GM23338 (cell line): Measurements from ENCODE around the gene TTC3. TPM values are rescaled to one million over a fixed set of nuclear protein-coding genes. Genes with fewer than 3 reads are reported as not detected.
A peak's percentile ranks its signal among the peaks of the same experiment; 100 is the strongest.

Experiments used
- ATAC-seq: fragments of 200-7000 bp; cut with Tn5 transposase; 3 replicates; pipeline ENCODE4 v1.9.1; 2020
- DNase-seq: peaks from one replicate; pipeline ENCODE4 v3.0.0-alpha.2; 2015; ENCODE audit warnings: low spot score
- H2AFZ ChIP-seq: fragments of 200-600 bp; sonication (generic); 2 replicates; pipeline ENCODE4 v1.8.0; 2016; ENCODE audit warnings: antibody characterized with exemption, mild to moderate bottlenecking, moderate library complexity
- H3F3A ChIP-seq: fragments of 200-600 bp; sonication (generic); replicated peaks from 2 replicates; pipeline ENCODE4 v1.8.0; 2017; ENCODE audit warnings: antibody characterized with exemption, mixed run types, low read depth
- H3K27ac ChIP-seq: fragments of 200-600 bp; sonication (generic); 2 replicates; pipeline ENCODE4 v1.6.1; 2016; ENCODE audit warnings: low read depth
- H3K27me3 ChIP-seq: fragments of 200-600 bp; sonication (generic); 2 replicates; pipeline ENCODE4 v1.8.0; 2016; ENCODE audit warnings: mild to moderate bottlenecking, mixed run types, moderate library complexity; ENCODE audit not compliant: insufficient read depth
- H3K36me3 ChIP-seq: fragments of 200-600 bp; sonication (generic); 2 replicates; pipeline ENCODE4 v1.8.0; 2016; ENCODE audit warnings: mild to moderate bottlenecking; ENCODE audit not compliant: insufficient read depth
- H3K4me1 ChIP-seq: fragments of 200-600 bp; sonication (generic); 2 replicates; pipeline ENCODE4 v1.8.0; 2016; ENCODE audit warnings: mild to moderate bottlenecking, moderate library complexity; ENCODE audit not compliant: insufficient read depth
- H3K4me2 ChIP-seq: fragments of 200-600 bp; sonication (generic); 2 replicates; pipeline ENCODE4 v1.7.1; 2017; ENCODE audit warnings: mixed run types
- H3K4me3 ChIP-seq: fragments of 200-600 bp; sonication (generic); 2 replicates; pipeline ENCODE4 v1.6.1; 2016; ENCODE audit warnings: mixed run types
- H3K79me2 ChIP-seq: fragments of 200-600 bp; sonication (generic); replicated peaks from 2 replicates; pipeline ENCODE4 v1.8.0; 2017; ENCODE audit warnings: mild to moderate bottlenecking; ENCODE audit not compliant: insufficient read depth
- H3K9me2 ChIP-seq: fragments of 200-600 bp; sonication (generic); 2 replicates; pipeline ENCODE4 v1.8.0; 2017; ENCODE audit not compliant: insufficient read depth
- H4K20me1 ChIP-seq: fragments of 200-600 bp; sonication (generic); replicated peaks from 2 replicates; pipeline ENCODE4 v1.8.0; 2017; ENCODE audit warnings: mild to moderate bottlenecking; ENCODE audit not compliant: insufficient read depth
- H3K27ac Mint-ChIP-seq: 2 replicates; pipeline ENCODE4 v1.8.0; 2020; ENCODE audit warnings: inconsistent platforms, mild to moderate bottlenecking, moderate library complexity, mixed read lengths
- H3K27me3 Mint-ChIP-seq: 3 replicates; pipeline ENCODE4 v1.8.0; 2022; ENCODE audit warnings: low read depth, mild to moderate bottlenecking, moderate library complexity, mixed read lengths, inconsistent platforms; ENCODE audit not compliant: insufficient read depth, poor library complexity
- H3K36me3 Mint-ChIP-seq: 3 replicates; pipeline ENCODE4 v1.8.0; 2021; ENCODE audit warnings: low read depth, mild to moderate bottlenecking, inconsistent platforms, moderate library complexity, mixed read lengths
- H3K4me1 Mint-ChIP-seq: 3 replicates; pipeline ENCODE4 v1.8.0; 2020; ENCODE audit warnings: mild to moderate bottlenecking, inconsistent platforms, mixed read lengths
- H3K4me3 Mint-ChIP-seq: 3 replicates; pipeline ENCODE4 v1.8.0; 2021; ENCODE audit warnings: moderate library complexity, mild to moderate bottlenecking, inconsistent platforms, mixed read lengths
- H3K9me3 Mint-ChIP-seq: 3 replicates; pipeline ENCODE4 v1.8.0; 2020; ENCODE audit warnings: moderate library complexity, mild to moderate bottlenecking, inconsistent platforms, mixed read lengths
- CREB1 ChIP-seq: fragments of 250-450 bp; sonication (Bioruptor Pico); IDR thresholded peaks from 2 replicates; pipeline ENCODE4 v1.5.0; 2020; ENCODE audit warnings: low read depth, mild to moderate bottlenecking, moderate library complexity
- EZH2 ChIP-seq: fragments of 200-600 bp; sonication (generic); IDR thresholded peaks from one replicate; pipeline ENCODE4 v1.8.0; 2017; ENCODE audit warnings: antibody characterized with exemption, mild to moderate bottlenecking, low read depth; ENCODE audit not compliant: unreplicated experiment
- EZH2phosphoT487 ChIP-seq: fragments of 200-600 bp; sonication (generic); IDR thresholded peaks from one replicate; pipeline ENCODE4 v1.8.1; 2018; ENCODE audit warnings: antibody characterized with exemption; ENCODE audit not compliant: unreplicated experiment
- JUNB ChIP-seq: IDR thresholded peaks from one replicate; pipeline ENCODE4 v1.6.1; 2016; ENCODE audit warnings: antibody characterized with exemption; ENCODE audit not compliant: unreplicated experiment
- POLR2AphosphoS5 ChIP-seq: IDR thresholded peaks from 2 replicates; pipeline ENCODE4 v1.6.1; 2016; ENCODE audit warnings: antibody characterized with exemption, low read depth
- STAT1 ChIP-seq: IDR thresholded peaks from one replicate; pipeline ENCODE4 v1.6.1; 2016; ENCODE audit warnings: antibody characterized with exemption; ENCODE audit not compliant: unreplicated experiment
- polyA plus RNA-seq: library from polyadenylated mRNA; unstranded; fragments of >200 nt; fragmentation: Nextera tagmentation; extraction: Ambion mirVana; gene quantifications from 2 replicates; pipeline ENCODE4 v1.2.1, GENCODE V29; 2016
- total RNA-seq: library from RNA; depleted of rRNA; stranded (reverse); fragments of >200 nt; shearing (Covaris generic); gene quantifications from 2 replicates; pipeline ENCODE4 v1.2.3, GENCODE V29; 2014
- TF ChIP-seq, protein P1 (sequence below), 2 experiments: fragments of 200-600 bp in 1 of 2; sonication (generic) in 1 of 2; conservative IDR thresholded peaks; 2 replicates each; pipeline versions ENCODE4 v1.5.1 to v1.6.1; 2016 to 2017; ENCODE audit warnings: antibody characterized with exemption in 2 of 2, low read depth in 2 of 2, mild to moderate bottlenecking in 2 of 2, moderate library complexity in 1 of 2
- TF ChIP-seq, protein P2 (sequence below): IDR thresholded peaks from 2 replicates; pipeline ENCODE4 v1.6.1; 2016; ENCODE audit warnings: antibody characterized with exemption
- TF ChIP-seq, protein P3 (sequence below): IDR thresholded peaks from one replicate; pipeline ENCODE4 v1.6.1; 2018; ENCODE audit warnings: antibody characterized with exemption; ENCODE audit not compliant: unreplicated experiment

The TTC3 gene
- total and polyA plus RNA-seq, 2 experiments from 2014 or later: 28.9 to 48.6 TPM

DNA sequence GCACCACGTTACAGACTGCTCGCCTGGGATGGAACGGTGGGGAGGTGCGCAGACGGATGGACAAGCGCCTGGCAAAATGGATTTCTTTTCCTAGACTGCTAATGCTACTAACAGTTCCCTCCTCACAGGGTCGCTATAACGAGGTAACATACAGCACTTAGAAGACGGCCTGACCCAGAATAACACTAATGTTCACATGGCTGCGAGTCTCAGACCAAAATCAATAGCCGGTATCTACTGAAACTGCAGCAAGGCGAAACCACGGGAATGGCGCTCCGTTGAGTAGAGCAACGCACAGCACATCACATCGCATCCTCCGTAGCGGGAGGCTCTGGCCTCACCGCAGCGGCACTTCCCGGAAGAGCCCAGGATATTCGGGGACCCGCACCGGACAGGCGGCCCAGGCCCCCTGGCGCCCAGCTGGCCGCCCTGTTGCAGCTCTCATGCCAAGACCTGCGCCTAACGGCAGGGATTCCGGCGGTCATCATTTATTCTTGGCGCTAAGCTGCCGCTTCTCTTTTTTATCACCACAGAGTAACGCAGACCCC lies 147.5 kb downstream of the TTC3 start:
- peak; percentile 84 for ATAC-seq
- no peaks in the 10 kb centered on the region for H4K20me1 ChIP-seq
- H3K36me3 ChIP-seq: peaks cover 16% of the 10 kb centered on the region
- no peaks in the 10 kb centered on the region; the same call in 1 of the 2 replicates for H3K9me2 ChIP-seq
- H3F3A ChIP-seq: no peaks in the 10 kb centered on the region
- H2AFZ ChIP-seq: peak overlapping the region; percentile 96
- H3K4me1 ChIP-seq: no peaks in the 10 kb centered on the region; the same call in 1 of the 2 replicates
- Mint-ChIP-seq H3K4me3 (peak overlapping the region; percentile 72), H3K36me3 (peaks cover 41% of the 10 kb centered on the region), H3K27me3 (peaks cover 19% of the 10 kb centered on the region), H3K4me1 (peaks cover 6% of the 10 kb centered on the region), H3K27ac (no peak overlapping the region), H3K9me3 (peaks cover 33% of the 10 kb centered on the region; the same call in 2 of the 3 replicates)
- peak overlapping the region; percentile 90 for H3K4me2 ChIP-seq
- H3K79me2 ChIP-seq: no peaks in the 10 kb centered on the region
- no peak for TF ChIP-seq JUNB
- TF ChIP-seq, protein P1, sequence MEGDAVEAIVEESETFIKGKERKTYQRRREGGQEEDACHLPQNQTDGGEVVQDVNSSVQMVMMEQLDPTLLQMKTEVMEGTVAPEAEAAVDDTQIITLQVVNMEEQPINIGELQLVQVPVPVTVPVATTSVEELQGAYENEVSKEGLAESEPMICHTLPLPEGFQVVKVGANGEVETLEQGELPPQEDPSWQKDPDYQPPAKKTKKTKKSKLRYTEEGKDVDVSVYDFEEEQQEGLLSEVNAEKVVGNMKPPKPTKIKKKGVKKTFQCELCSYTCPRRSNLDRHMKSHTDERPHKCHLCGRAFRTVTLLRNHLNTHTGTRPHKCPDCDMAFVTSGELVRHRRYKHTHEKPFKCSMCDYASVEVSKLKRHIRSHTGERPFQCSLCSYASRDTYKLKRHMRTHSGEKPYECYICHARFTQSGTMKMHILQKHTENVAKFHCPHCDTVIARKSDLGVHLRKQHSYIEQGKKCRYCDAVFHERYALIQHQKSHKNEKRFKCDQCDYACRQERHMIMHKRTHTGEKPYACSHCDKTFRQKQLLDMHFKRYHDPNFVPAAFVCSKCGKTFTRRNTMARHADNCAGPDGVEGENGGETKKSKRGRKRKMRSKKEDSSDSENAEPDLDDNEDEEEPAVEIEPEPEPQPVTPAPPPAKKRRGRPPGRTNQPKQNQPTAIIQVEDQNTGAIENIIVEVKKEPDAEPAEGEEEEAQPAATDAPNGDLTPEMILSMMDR (conservative IDR thresholded peaks at IDR 0.05; ENCODE audit: low read depth in 2 of 2): peak; percentile 12 to 13; a peak in 3 of 4 replicates
- peak overlapping the region; percentile 65 for H3K4me3 ChIP-seq
- peaks cover 17% of the 10 kb centered on the region for H3K27me3 ChIP-seq
- no peak overlapping the region for H3K27ac ChIP-seq
- DNase-seq: peak; percentile 66

GRCh38 chr21:37220981-37221664 lies 148.1 kb downstream of the TTC3 start:
- Histone ChIP-seq H3K9me2 (no peaks in the 10 kb centered on the region; the same call in 1 of the 2 replicates), H3F3A (no peaks in the 10 kb centered on the region), H3K4me2 (peak overlapping the region; percentile 90), H2AFZ (peak overlapping the region; percentile 96), H3K4me1 (no peaks in the 10 kb centered on the region; the same call in 1 of the 2 replicates), H3K4me3 (peak overlapping the region; percentile 65), H4K20me1 (no peaks in the 10 kb centered on the region), H3K27ac (no peak overlapping the region), H3K27me3 (peaks cover 17% of the 10 kb centered on the region), H3K79me2 (no peaks in the 10 kb centered on the region), H3K36me3 (peaks cover 19% of the 10 kb centered on the region)
- DNase-seq (peak; percentile 95), ATAC-seq (peak; percentile 90)
- Mint-ChIP-seq H3K27ac (no peak overlapping the region), H3K27me3 (peaks cover 19% of the 10 kb centered on the region), H3K4me3 (peak overlapping the region; percentile 72), H3K36me3 (peaks cover 47% of the 10 kb centered on the region), H3K9me3 (peaks cover 33% of the 10 kb centered on the region; the same call in 2 of the 3 replicates), H3K4me1 (peaks cover 6% of the 10 kb centered on the region)
- TF ChIP-seq EZH2phosphoT487: no peak
- TF ChIP-seq JUNB: no peak
- 0 out of 2 replicates have a peak, but pooled peaks have one; percentile 34 for TF ChIP-seq CREB1 (CRISPR knock-in tag)
- TF ChIP-seq EZH2: no peak
- TF ChIP-seq, protein P1 (conservative IDR thresholded peaks at IDR 0.05; ENCODE audit: low read depth in 2 of 2): peak in 1 of 2 experiments; percentile 53; a peak in 2 of 4 replicates
- TF ChIP-seq POLR2AphosphoS5: peak; percentile 84
- TF ChIP-seq, protein P2, sequence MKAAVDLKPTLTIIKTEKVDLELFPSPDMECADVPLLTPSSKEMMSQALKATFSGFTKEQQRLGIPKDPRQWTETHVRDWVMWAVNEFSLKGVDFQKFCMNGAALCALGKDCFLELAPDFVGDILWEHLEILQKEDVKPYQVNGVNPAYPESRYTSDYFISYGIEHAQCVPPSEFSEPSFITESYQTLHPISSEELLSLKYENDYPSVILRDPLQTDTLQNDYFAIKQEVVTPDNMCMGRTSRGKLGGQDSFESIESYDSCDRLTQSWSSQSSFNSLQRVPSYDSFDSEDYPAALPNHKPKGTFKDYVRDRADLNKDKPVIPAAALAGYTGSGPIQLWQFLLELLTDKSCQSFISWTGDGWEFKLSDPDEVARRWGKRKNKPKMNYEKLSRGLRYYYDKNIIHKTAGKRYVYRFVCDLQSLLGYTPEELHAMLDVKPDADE: peak; percentile 35; the same call in 1 of the 2 replicates
- TF ChIP-seq STAT1: no peak
- TF ChIP-seq, protein P3, sequence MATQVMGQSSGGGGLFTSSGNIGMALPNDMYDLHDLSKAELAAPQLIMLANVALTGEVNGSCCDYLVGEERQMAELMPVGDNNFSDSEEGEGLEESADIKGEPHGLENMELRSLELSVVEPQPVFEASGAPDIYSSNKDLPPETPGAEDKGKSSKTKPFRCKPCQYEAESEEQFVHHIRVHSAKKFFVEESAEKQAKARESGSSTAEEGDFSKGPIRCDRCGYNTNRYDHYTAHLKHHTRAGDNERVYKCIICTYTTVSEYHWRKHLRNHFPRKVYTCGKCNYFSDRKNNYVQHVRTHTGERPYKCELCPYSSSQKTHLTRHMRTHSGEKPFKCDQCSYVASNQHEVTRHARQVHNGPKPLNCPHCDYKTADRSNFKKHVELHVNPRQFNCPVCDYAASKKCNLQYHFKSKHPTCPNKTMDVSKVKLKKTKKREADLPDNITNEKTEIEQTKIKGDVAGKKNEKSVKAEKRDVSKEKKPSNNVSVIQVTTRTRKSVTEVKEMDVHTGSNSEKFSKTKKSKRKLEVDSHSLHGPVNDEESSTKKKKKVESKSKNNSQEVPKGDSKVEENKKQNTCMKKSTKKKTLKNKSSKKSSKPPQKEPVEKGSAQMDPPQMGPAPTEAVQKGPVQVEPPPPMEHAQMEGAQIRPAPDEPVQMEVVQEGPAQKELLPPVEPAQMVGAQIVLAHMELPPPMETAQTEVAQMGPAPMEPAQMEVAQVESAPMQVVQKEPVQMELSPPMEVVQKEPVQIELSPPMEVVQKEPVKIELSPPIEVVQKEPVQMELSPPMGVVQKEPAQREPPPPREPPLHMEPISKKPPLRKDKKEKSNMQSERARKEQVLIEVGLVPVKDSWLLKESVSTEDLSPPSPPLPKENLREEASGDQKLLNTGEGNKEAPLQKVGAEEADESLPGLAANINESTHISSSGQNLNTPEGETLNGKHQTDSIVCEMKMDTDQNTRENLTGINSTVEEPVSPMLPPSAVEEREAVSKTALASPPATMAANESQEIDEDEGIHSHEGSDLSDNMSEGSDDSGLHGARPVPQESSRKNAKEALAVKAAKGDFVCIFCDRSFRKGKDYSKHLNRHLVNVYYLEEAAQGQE: no peak
